SK-N-SH (cell line): ENCODE data around the gene DBH.

Experiments used
- EP300 ChIP-seq, 2 experiments: IDR thresholded peaks; 2 replicates each; pipeline versions ENCODE4 v1.4.0 to v1.6.1; 2012; ENCODE audit warnings: borderline replicate concordance in 1 of 2, low read depth in 1 of 2, low read length in 1 of 2
- EZH2phosphoT487 ChIP-seq: fragments of 200-600 bp; sonication (generic); IDR thresholded peaks from 2 replicates; pipeline ENCODE4 v1.6.1; 2017; ENCODE audit warnings: low read depth, mixed run types, mild to moderate bottlenecking, antibody characterized with exemption, moderate library complexity, borderline replicate concordance
- NRF1 ChIP-seq: IDR thresholded peaks from 2 replicates; pipeline ENCODE4 v1.6.1; 2012; ENCODE audit warnings: low read depth, mild to moderate bottlenecking, low read length
- POLR2AphosphoS5 ChIP-seq: IDR thresholded peaks from 2 replicates; pipeline ENCODE4 v1.6.1; 2012; ENCODE audit warnings: low read depth, low read length
- RCOR1 ChIP-seq: fragments of 150-350 bp; IDR thresholded peaks from 2 replicates; pipeline ENCODE4 v1.6.1; 2017; ENCODE audit warnings: antibody characterized with exemption, low read length
- REST ChIP-seq: IDR thresholded peaks from 2 replicates; pipeline ENCODE4 v1.6.1; 2012; ENCODE audit warnings: mild to moderate bottlenecking, low read depth, low read length, moderate library complexity
- RFX5 ChIP-seq: IDR thresholded peaks from 2 replicates; pipeline ENCODE4 v1.6.1; 2012; ENCODE audit warnings: mild to moderate bottlenecking, improper control_type of control experiment, low read length
- SMC3 ChIP-seq: IDR thresholded peaks from 2 replicates; pipeline ENCODE4 v1.6.1; 2012; ENCODE audit warnings: low read depth, low read length, improper control_type of control experiment
- USF2 ChIP-seq: fragments of 150-350 bp; IDR thresholded peaks from 2 replicates; pipeline ENCODE4 v1.6.1; 2017; ENCODE audit warnings: antibody characterized with exemption, low read length, low read depth, borderline replicate concordance
- YY1 ChIP-seq: IDR thresholded peaks from 2 replicates; pipeline ENCODE4 v1.4.0; 2012; ENCODE audit warnings: low read depth, mild to moderate bottlenecking
- TF ChIP-seq, protein P1 (sequence below): fragments of 200-600 bp; sonication (generic); IDR thresholded peaks from 2 replicates; pipeline ENCODE4 v1.6.1; 2017; ENCODE audit warnings: antibody characterized with exemption, mild to moderate bottlenecking, moderate library complexity

DNA sequence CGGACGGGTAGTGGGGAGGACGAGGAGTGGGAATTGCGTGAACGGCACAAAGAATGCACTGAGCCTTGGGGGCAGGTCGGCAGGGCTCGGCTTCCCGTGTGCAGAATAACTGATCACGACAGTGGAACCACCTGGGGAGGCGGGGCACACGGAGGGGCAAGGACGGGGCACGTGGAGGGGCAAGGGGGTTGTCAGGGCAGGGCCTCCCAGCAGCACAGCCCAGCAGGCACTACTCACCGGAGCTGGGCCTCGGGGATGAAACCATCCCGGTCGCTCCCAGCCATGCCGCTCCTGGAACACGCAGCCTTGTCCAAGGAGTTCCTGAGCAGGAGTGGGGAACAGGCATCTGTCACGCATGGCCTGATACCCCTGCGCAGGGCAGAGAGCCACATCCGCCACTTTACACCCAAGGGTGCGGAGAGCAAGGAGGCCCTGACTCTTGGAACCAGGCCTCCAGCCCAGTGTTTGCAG lies 68.6 kb downstream of the DBH start:
- TF ChIP-seq POLR2AphosphoS5 (no peak), YY1 (no peak), EP300 (IDR thresholded peaks at IDR 0.05; ENCODE audit: borderline replicate concordance in 1 of 2, low read depth in 1 of 2, low read length in 1 of 2) (no peak), SMC3 (no peak), RFX5 (no peak), REST (no peak), NRF1 (no peak), USF2 (no peak), EZH2phosphoT487 (no peak), RCOR1 (no peak)
- TF ChIP-seq, protein P1, sequence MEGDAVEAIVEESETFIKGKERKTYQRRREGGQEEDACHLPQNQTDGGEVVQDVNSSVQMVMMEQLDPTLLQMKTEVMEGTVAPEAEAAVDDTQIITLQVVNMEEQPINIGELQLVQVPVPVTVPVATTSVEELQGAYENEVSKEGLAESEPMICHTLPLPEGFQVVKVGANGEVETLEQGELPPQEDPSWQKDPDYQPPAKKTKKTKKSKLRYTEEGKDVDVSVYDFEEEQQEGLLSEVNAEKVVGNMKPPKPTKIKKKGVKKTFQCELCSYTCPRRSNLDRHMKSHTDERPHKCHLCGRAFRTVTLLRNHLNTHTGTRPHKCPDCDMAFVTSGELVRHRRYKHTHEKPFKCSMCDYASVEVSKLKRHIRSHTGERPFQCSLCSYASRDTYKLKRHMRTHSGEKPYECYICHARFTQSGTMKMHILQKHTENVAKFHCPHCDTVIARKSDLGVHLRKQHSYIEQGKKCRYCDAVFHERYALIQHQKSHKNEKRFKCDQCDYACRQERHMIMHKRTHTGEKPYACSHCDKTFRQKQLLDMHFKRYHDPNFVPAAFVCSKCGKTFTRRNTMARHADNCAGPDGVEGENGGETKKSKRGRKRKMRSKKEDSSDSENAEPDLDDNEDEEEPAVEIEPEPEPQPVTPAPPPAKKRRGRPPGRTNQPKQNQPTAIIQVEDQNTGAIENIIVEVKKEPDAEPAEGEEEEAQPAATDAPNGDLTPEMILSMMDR, result no peak
